Spleen (tissue), 11 donors: Measurements from ENCODE around the gene NRAP. TPM values are rescaled to one million over a fixed set of nuclear protein-coding genes. Genes with fewer than 3 reads are reported as not detected.

Experiments used
- DNase-seq: peaks from one replicate; pipeline ENCODE4 v3.0.0-alpha.2; 2020
- H3K27ac ChIP-seq, 8 donors: fragments of 200-600 bp; sonication (generic) in 7 of 8; 1 replicate in 4 of 8; 2 replicates in 4 of 8; pipeline versions ENCODE4 v1.5.0 to v1.8.0; 2016 to 2021; ENCODE audit warnings: inconsistent platforms in 4 of 8, mild to moderate bottlenecking in 4 of 8, moderate library complexity in 1 of 8
- H3K27me3 ChIP-seq, 7 donors: fragments of 200-600 bp; sonication (generic) in 6 of 7; replicated peaks in 1 of 7; 1 replicate in 4 of 7; 2 replicates in 3 of 7; pipeline versions ENCODE4 v1.5.0 to v1.8.0; 2016 to 2021; ENCODE audit warnings: inconsistent platforms in 3 of 7, mild to moderate bottlenecking in 1 of 7
- H3K36me3 ChIP-seq, 6 donors: fragments of 200-600 bp; sonication (generic) in 5 of 6; 1 replicate in 4 of 6; 2 replicates in 2 of 6; pipeline versions ENCODE4 v1.5.0 to v1.8.0; 2016 to 2021; ENCODE audit warnings: inconsistent platforms in 2 of 6
- H3K4me1 ChIP-seq, 6 donors: fragments of 200-600 bp; sonication (generic) in 5 of 6; 1 replicate in 3 of 6; 2 replicates in 3 of 6; pipeline versions ENCODE4 v1.5.0 to v1.8.0; 2016 to 2021; ENCODE audit warnings: inconsistent platforms in 3 of 6
- H3K4me3 ChIP-seq, 8 donors: fragments of 200-600 bp; sonication (generic) in 7 of 8; 1 replicate in 4 of 8; 2 replicates in 4 of 8; pipeline versions ENCODE4 v1.5.0 to v1.8.0; 2016 to 2021; ENCODE audit warnings: inconsistent platforms in 4 of 8, mild to moderate bottlenecking in 4 of 8, moderate library complexity in 2 of 8
- H3K9me3 ChIP-seq, 8 donors: fragments of 200-600 bp; sonication (generic) in 7 of 8; 1 replicate in 4 of 8; 2 replicates in 4 of 8; pipeline versions ENCODE4 v1.5.0 to v1.8.0; 2016 to 2021; ENCODE audit warnings: inconsistent platforms in 4 of 8
- CTCF ChIP-seq, 11 experiments: fragments of 200-600 bp in 7 of 11; fragments of 450-650 bp in 4 of 11; sonication (generic) in 4 of 11; IDR thresholded peaks in 8 of 11; conservative IDR thresholded peaks in 3 of 11; 1 replicate in 7 of 11; 2 replicates in 4 of 11; pipeline versions ENCODE4 v1.4.0 to v1.8.0; 2016 to 2021; ENCODE audit warnings: antibody characterized with exemption in 11 of 11, inconsistent platforms in 4 of 11, mild to moderate bottlenecking in 1 of 11
- POLR2A ChIP-seq, 3 donors: fragments of 450-650 bp; IDR thresholded peaks; one replicate each; pipeline ENCODE4 v1.5.1; 2017; ENCODE audit warnings: antibody characterized with exemption in 3 of 3, mild to moderate bottlenecking in 1 of 3
- POLR2AphosphoS5 ChIP-seq, 3 donors: sonication (generic); formaldehyde crosslinking; IDR thresholded peaks; one replicate each; pipeline ENCODE4 v1.5.1; 2017; ENCODE audit warnings: antibody characterized with exemption in 3 of 3
- WGBS, 5 donors: extraction: QIAGEN DNeasy Blood & Tissue Kit in 3 of 5; methylation state at CpG; one replicate each; pipeline versions ENCODE4 v1.1.5 to v1.1.7; 2013 to 2018; 5-methylcytosine and 5-hydroxymethylcytosine counted together
- intact Hi-C: fragments of 100-400 bp; cut with DNase I; formaldehyde crosslinking; loops from one replicate; pipeline ENCODE4 v1.15.0; 2023; ENCODE audit warnings: low total_unique reads
- polyA plus RNA-seq, 3 donors: library from polyadenylated mRNA; stranded (reverse); fragments of 200-250 nt; gene quantifications; one replicate each; pipeline ENCODE4 v1.2.1, GENCODE V29; 2013
- total RNA-seq, 7 donors: library from RNA; depleted of rRNA in 3 of 7; stranded (reverse); fragments of >200 nt in 3 of 7; fragmentation: NEBNext Ultra II Directional in 4 of 7; extraction: Animal tissue kit (Norgen Biotek cat#: 25700) in 4 of 7; gene quantifications; one replicate each; pipeline versions ENCODE4 v1.1.0 to v1.2.1, GENCODE V29; 2016 to 2021
- donor health status: healthy with polysubstance abuse.
- donor health status: DM: no; HTN: no; CAD: no; lungs with moderate emphysema.
- donor health status: DM: no; HTN: no; CAD: no.
- donor health status: Bipolar disorder and iron deficiency.
- donor health status: healthy.
- donor health status: DM: no; HTN: no; CAD: no.
- donor health status: DM: yes; HTN: yes; CAD: no.

NRAP gene
- total and polyA plus RNA-seq, 10 donors: 0.03 to 0.13 (median 0.04) TPM; not detected in 6

DNA sequence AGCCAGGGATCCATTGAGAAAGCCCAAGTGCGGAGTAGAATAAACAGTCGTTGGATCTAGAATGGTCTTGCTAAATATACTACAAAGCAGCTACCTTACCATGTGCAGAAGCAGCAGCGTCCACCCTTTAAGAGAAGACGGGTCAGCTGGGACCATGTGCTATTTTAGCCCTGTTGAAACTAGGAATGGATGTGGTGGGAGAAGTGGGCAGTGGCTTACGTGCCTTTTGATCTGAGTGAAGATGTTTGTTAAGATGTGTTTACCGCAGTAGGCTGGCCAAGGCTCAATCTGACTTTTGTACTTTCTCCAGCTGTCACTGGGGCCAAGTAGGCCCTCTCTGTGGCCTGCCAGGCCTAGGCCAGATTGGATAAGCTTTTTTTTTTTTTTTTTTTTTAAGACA lies 101.8 kb downstream of the NRAP start:
- Histone ChIP-seq H3K4me3 (no peak overlapping the region), H3K27me3 (peaks cover 0 to 7% (median 0%) of the 10 kb centered on the region in 7 donors), H3K27ac (no peak overlapping the region), H3K36me3 (no peaks in the 10 kb centered on the region), H3K9me3 (no peaks in the 10 kb centered on the region), H3K4me1 (peaks cover 0 to 14% (median 7%) of the 10 kb centered on the region in 6 donors)
- TF ChIP-seq CTCF (IDR thresholded peaks at IDR 0.05 in 8 of 11, conservative IDR thresholded peaks at IDR 0.05 in 3 of 11) (no peak), POLR2A (IDR thresholded peaks at IDR 0.05) (no peak), POLR2AphosphoS5 (IDR thresholded peaks at IDR 0.05) (no peak)
- 86 to 96% (median 90%) methylated on average over 6 of the region's 6 CpGs for WGBS, 5 donors
- peak; percentile 30 for DNase-seq
- intact Hi-C loops: no loop called here

GRCh38 chr10:113561214-113561613 lies 102.6 kb downstream of the NRAP start:
- H3K36me3 ChIP-seq: no peaks in the 10 kb centered on the region
- 81 to 93% (median 91%) methylated on average over 3 of the region's 3 CpGs for WGBS, 5 donors
- H3K4me3 ChIP-seq: no peak overlapping the region
- H3K4me1 ChIP-seq: peaks cover 0 to 17% (median 9%) of the 10 kb centered on the region in 6 donors
- H3K27me3 ChIP-seq: peaks cover 0 to 7% (median 0%) of the 10 kb centered on the region in 7 donors
- H3K9me3 ChIP-seq: no peaks in the 10 kb centered on the region
- H3K27ac ChIP-seq: no peak overlapping the region
- TF ChIP-seq CTCF (IDR thresholded peaks at IDR 0.05 in 8 of 11, conservative IDR thresholded peaks at IDR 0.05 in 3 of 11): no peak
- TF ChIP-seq POLR2AphosphoS5 (IDR thresholded peaks at IDR 0.05): no peak
- no peak for TF ChIP-seq POLR2A (IDR thresholded peaks at IDR 0.05)
- intact Hi-C loops: no loop called here
- no peak for DNase-seq

DNA sequence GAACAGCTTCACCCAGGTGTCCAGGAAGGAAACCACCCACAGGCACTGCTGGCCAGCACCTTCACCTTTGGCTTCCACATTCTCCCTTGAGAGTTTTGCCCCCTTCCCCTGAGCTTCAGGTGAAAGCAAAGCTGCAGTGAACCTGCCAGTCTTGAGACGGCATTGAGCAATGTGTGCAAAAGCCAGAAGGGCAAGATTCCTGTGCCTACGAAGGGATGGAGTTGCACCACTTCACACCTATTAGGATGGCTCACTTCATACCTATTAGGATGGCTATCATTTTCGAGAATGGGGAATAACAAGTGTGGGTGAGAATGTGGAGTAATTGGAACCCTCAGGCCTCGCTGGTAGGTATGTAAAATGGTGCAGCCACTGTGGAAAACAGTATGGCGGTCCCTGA lies 103.8 kb downstream of the NRAP start:
- Histone ChIP-seq H3K27ac (no peak overlapping the region), H3K27me3 (peaks cover 0 to 7% (median 0%) of the 10 kb centered on the region in 7 donors), H3K36me3 (no peaks in the 10 kb centered on the region), H3K4me1 (peaks cover 0 to 17% (median 9%) of the 10 kb centered on the region in 6 donors), H3K4me3 (no peak overlapping the region), H3K9me3 (no peaks in the 10 kb centered on the region)
- no peak for TF ChIP-seq POLR2A (IDR thresholded peaks at IDR 0.05)
- TF ChIP-seq POLR2AphosphoS5 (IDR thresholded peaks at IDR 0.05): no peak
- TF ChIP-seq CTCF (IDR thresholded peaks at IDR 0.05 in 8 of 11, conservative IDR thresholded peaks at IDR 0.05 in 3 of 11): no peak
- WGBS, 5 donors: 69 to 88% (median 81%) methylated on average over 5 of the region's 5 CpGs
- intact Hi-C loops: no loop called here
- DNase-seq: no peak

DNA sequence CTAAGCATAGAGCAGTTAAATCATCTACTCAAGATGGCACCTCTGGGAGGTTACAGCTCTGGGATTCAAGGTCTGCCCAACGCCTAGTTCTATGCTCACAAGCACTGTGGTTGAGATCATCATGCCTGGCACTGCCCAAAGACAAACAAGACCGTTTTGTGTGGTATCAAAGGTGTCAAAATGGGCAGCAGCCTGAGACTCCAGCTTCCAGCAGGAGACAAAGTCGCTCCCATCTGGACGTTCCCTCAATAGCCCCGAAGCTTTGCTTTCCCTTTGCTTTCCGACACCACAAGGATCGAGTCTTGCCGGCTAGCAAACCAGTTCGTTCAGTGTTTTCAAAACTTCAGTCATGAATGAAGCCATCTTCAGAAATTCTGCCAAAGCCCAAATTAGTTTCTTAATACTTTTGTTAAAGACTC lies 105.9 kb downstream of the NRAP start:
- H3K27ac ChIP-seq: no peak overlapping the region
- no peak overlapping the region for H3K4me3 ChIP-seq
- no peaks in the 10 kb centered on the region for H3K9me3 ChIP-seq
- peak; percentile 5 for DNase-seq
- H3K36me3 ChIP-seq: no peaks in the 10 kb centered on the region
- H3K4me1 ChIP-seq: peaks cover 0 to 10% (median 3%) of the 10 kb centered on the region in 6 donors
- TF ChIP-seq CTCF (IDR thresholded peaks at IDR 0.05 in 8 of 11, conservative IDR thresholded peaks at IDR 0.05 in 3 of 11) (no peak), POLR2A (IDR thresholded peaks at IDR 0.05) (no peak), POLR2AphosphoS5 (IDR thresholded peaks at IDR 0.05) (no peak)
- 35 to 66% (median 51%) methylated on average over 9 of the region's 9 CpGs for WGBS, 5 donors
- intact Hi-C loops: no loop called here
- H3K27me3 ChIP-seq: peaks cover 0 to 7% (median 0%) of the 10 kb centered on the region in 7 donors
